Measurements from ENCODE around the gene TREML2.

Gene TREML2

GRCh38 chr6:41176189-41176588 is 24.8 kb downstream of the TREML2 start:
- no peak for DNase-seq

- DNase-seq, result no peak
Measured at GRCh38 chr6:41175084-41175483, 25.9 kb downstream of the TREML2 start.

GRCh38 chr6:41174610-41175009 is 26.3 kb downstream of the TREML2 start:
- DNase-seq, result peak in 2 of 4 experiments; percentile 20 to 36

GRCh38 chr6:41171908-41172307 is 29.0 kb downstream of the TREML2 start:
- no peak for DNase-seq

- no peak for DNase-seq
Measured at GRCh38 chr6:41170547-41171160, 30.3 kb downstream of the TREML2 start.

- DNase-seq, result peak; percentile 34 to 77 (median 62)
Measured at GRCh38 chr6:41167173-41167963, 33.6 kb downstream of the TREML2 start.

GRCh38 chr6:41164551-41165120 is 36.3 kb downstream of the TREML2 start:
- DNase-seq, result no peak

GRCh38 chr6:41163419-41163717 is 37.6 kb downstream of the TREML2 start:
- DNase-seq, result no peak

GRCh38 chr6:41162687-41163418 is 38.1 kb downstream of the TREML2 start, which contains the start of gene TREM2:
Gene TREM2, minus strand, starts transcription at chr6:41163116. Its CDS starts 34 bp downstream, at chr6:41163082.
- peak; percentile 72 to 90 (median 87) for DNase-seq

GRCh38 chr6:41161851-41162552 is 38.9 kb downstream of the TREML2 start:
- peak; percentile 73 to 87 (median 85) for DNase-seq

GRCh38 chr6:41161380-41161779 is 39.6 kb downstream of the TREML2 start:
- no peak for DNase-seq

- no peak for DNase-seq
Measured at GRCh38 chr6:41160933-41161332, 40.0 kb downstream of the TREML2 start.

GRCh38 chr6:41159415-41160082 is 41.4 kb downstream of the TREML2 start:
- no peak for DNase-seq

GRCh38 chr6:41157323-41157722 is 43.6 kb downstream of the TREML2 start:
- peak; percentile 86 to 94 (median 91) for DNase-seq

- no peak for DNase-seq
Measured at GRCh38 chr6:41156771-41157170, 44.2 kb downstream of the TREML2 start.

- DNase-seq, result no peak
Measured at GRCh38 chr6:41156001-41156400, 44.9 kb downstream of the TREML2 start.

GRCh38 chr6:41155132-41155805 is 45.7 kb downstream of the TREML2 start:
- DNase-seq, result no peak

- no peak for DNase-seq
Measured at GRCh38 chr6:41153992-41154625, 46.8 kb downstream of the TREML2 start, which contains the start of gene TREML1. Gene TREML1, minus strand, starts transcription at chr6:41154347. Its CDS starts 59 bp downstream, at chr6:41154288.

GRCh38 chr6:41153451-41153850 is 47.5 kb downstream of the TREML2 start:
- DNase-seq, result no peak

GRCh38 chr6:41150671-41151070 is 50.3 kb downstream of the TREML2 start:
- DNase-seq, result no peak

- no peak for DNase-seq
Measured at GRCh38 chr6:41147917-41148316, 53.0 kb downstream of the TREML2 start.

Data from suppressor macrophage (primary cell).